ENCODE data around the gene EHMT2.

EHMT2 gene

GRCh38 chr6:31901953-31902643 lies 4.6 kb upstream of the EHMT2 start, which contains the start of gene ZBTB12:
Gene ZBTB12, minus strand, starts transcription at chr6:31902086. Its CDS starts 781 bp downstream, at chr6:31901305.
- WGBS (ENCODE audit: insufficient coverage, insufficient read length): no CpG with 5 or more reads among the region's 77 CpGs
- DNase-seq (ENCODE audit: low read depth, low spot score): peak; percentile 91
- H3K27me3 ChIP-seq (ENCODE audit: control insufficient read depth, insufficient read depth, low read length): no peaks in the 10 kb centered on the region
- H3K36me3 ChIP-seq (ENCODE audit: control insufficient read depth, insufficient read depth, low read length): peaks cover 4% of the 10 kb centered on the region
- peaks cover 8% of the 10 kb centered on the region for H3K4me1 ChIP-seq (ENCODE audit: control insufficient read depth, insufficient read depth, low read length)
- H3K4me3 ChIP-seq (ENCODE audit: low read length): peak within 1 kb of the TSS; percentile 52; the same call in 1 of the 2 replicates
- H3K9me3 ChIP-seq (ENCODE audit: control insufficient read depth, insufficient read depth, low read length): no peaks in the 10 kb centered on the region
- no peak within 1 kb of the TSS for H3K27ac ChIP-seq (ENCODE audit: low read length)

GRCh38 chr6:31901415-31901952 lies 4.0 kb upstream of the EHMT2 start:
- DNase-seq (ENCODE audit: low read depth, low spot score): no peak
- WGBS (ENCODE audit: insufficient coverage, insufficient read length): no CpG with 5 or more reads among the region's 45 CpGs
- no peaks in the 10 kb centered on the region for H3K27me3 ChIP-seq (ENCODE audit: control insufficient read depth, insufficient read depth, low read length)
- H3K36me3 ChIP-seq (ENCODE audit: control insufficient read depth, insufficient read depth, low read length): peaks cover 4% of the 10 kb centered on the region
- peaks cover 8% of the 10 kb centered on the region for H3K4me1 ChIP-seq (ENCODE audit: control insufficient read depth, insufficient read depth, low read length)
- H3K4me3 ChIP-seq (ENCODE audit: low read length): peak overlapping the region; percentile 52; the same call in 1 of the 2 replicates
- no peak overlapping the region for H3K27ac ChIP-seq (ENCODE audit: low read length)
- H3K9me3 ChIP-seq (ENCODE audit: control insufficient read depth, insufficient read depth, low read length): no peaks in the 10 kb centered on the region

- no CpG with 5 or more reads among the region's 29 CpGs for WGBS (ENCODE audit: insufficient coverage, insufficient read length)
- Histone ChIP-seq H3K9me3 (ENCODE audit: control insufficient read depth, insufficient read depth, low read length) (no peaks in the 10 kb centered on the region), H3K4me1 (ENCODE audit: control insufficient read depth, insufficient read depth, low read length) (peaks cover 7% of the 10 kb centered on the region), H3K4me3 (ENCODE audit: low read length) (peak overlapping the region; percentile 52; the same call in 1 of the 2 replicates), H3K36me3 (ENCODE audit: control insufficient read depth, insufficient read depth, low read length) (peaks cover 6% of the 10 kb centered on the region), H3K27me3 (ENCODE audit: control insufficient read depth, insufficient read depth, low read length) (no peaks in the 10 kb centered on the region), H3K27ac (ENCODE audit: low read length) (no peak overlapping the region)
- DNase-seq (ENCODE audit: low read depth, low spot score): no peak
Observed at GRCh38 chr6:31900917-31901414, 3.5 kb upstream of the EHMT2 start.

GRCh38 chr6:31899882-31900722 lies 2.6 kb upstream of the EHMT2 start:
- H3K4me3 ChIP-seq (ENCODE audit: low read length): no peak overlapping the region
- H3K9me3 ChIP-seq (ENCODE audit: control insufficient read depth, insufficient read depth, low read length): no peaks in the 10 kb centered on the region
- no peak for DNase-seq (ENCODE audit: low read depth, low spot score)
- peaks cover 7% of the 10 kb centered on the region for H3K36me3 ChIP-seq (ENCODE audit: control insufficient read depth, insufficient read depth, low read length)
- no CpG with 5 or more reads among the region's 49 CpGs for WGBS (ENCODE audit: insufficient coverage, insufficient read length)
- no peaks in the 10 kb centered on the region for H3K27me3 ChIP-seq (ENCODE audit: control insufficient read depth, insufficient read depth, low read length)
- H3K27ac ChIP-seq (ENCODE audit: low read length): no peak overlapping the region
- H3K4me1 ChIP-seq (ENCODE audit: control insufficient read depth, insufficient read depth, low read length): peaks cover 7% of the 10 kb centered on the region

- Histone ChIP-seq H3K4me3 (ENCODE audit: low read length) (no peak overlapping the region), H3K27ac (ENCODE audit: low read length) (no peak overlapping the region)
- WGBS (ENCODE audit: insufficient coverage, insufficient read length): no CpG with 5 or more reads among the region's 5 CpGs
Observed at GRCh38 chr6:31899215-31899614, 1.7 kb upstream of the EHMT2 start.

GRCh38 chr6:31898383-31899011 lies 999 bp upstream of the EHMT2 start:
- no peaks in the 10 kb centered on the region for H3K27me3 ChIP-seq (ENCODE audit: control insufficient read depth, insufficient read depth, low read length)
- H3K4me1 ChIP-seq (ENCODE audit: control insufficient read depth, insufficient read depth, low read length): peaks cover 7% of the 10 kb centered on the region
- H3K36me3 ChIP-seq (ENCODE audit: control insufficient read depth, insufficient read depth, low read length): peaks cover 8% of the 10 kb centered on the region
- no peak for DNase-seq (ENCODE audit: low read depth, low spot score)
- H3K4me3 ChIP-seq (ENCODE audit: low read length): peak overlapping the region; percentile 87
- no peaks in the 10 kb centered on the region for H3K9me3 ChIP-seq (ENCODE audit: control insufficient read depth, insufficient read depth, low read length)
- no peak overlapping the region for H3K27ac ChIP-seq (ENCODE audit: low read length)
- WGBS (ENCODE audit: insufficient coverage, insufficient read length): no CpG with 5 or more reads among the region's 8 CpGs

More at GRCh38 chr6:31899215-31899614, 1.7 kb upstream of the EHMT2 start:
- Histone ChIP-seq H3K9me3 (ENCODE audit: control insufficient read depth, insufficient read depth, low read length) (no peaks in the 10 kb centered on the region), H3K27me3 (ENCODE audit: control insufficient read depth, insufficient read depth, low read length) (no peaks in the 10 kb centered on the region), H3K36me3 (ENCODE audit: control insufficient read depth, insufficient read depth, low read length) (peaks cover 7% of the 10 kb centered on the region), H3K4me1 (ENCODE audit: control insufficient read depth, insufficient read depth, low read length) (peaks cover 7% of the 10 kb centered on the region)
- no peak for DNase-seq (ENCODE audit: low read depth, low spot score)

GRCh38 chr6:31896856-31897611 lies 464 bp downstream of the EHMT2 start:
- no peak for DNase-seq (ENCODE audit: low read depth, low spot score)
- peaks cover 7% of the 10 kb centered on the region for H3K4me1 ChIP-seq (ENCODE audit: control insufficient read depth, insufficient read depth, low read length)
- no peaks in the 10 kb centered on the region for H3K9me3 ChIP-seq (ENCODE audit: control insufficient read depth, insufficient read depth, low read length)
- peak overlapping the region; percentile 87 for H3K4me3 ChIP-seq (ENCODE audit: low read length)
- WGBS (ENCODE audit: insufficient coverage, insufficient read length): no CpG with 5 or more reads among the region's 62 CpGs
- H3K27ac ChIP-seq (ENCODE audit: low read length): no peak overlapping the region
- no peaks in the 10 kb centered on the region for H3K27me3 ChIP-seq (ENCODE audit: control insufficient read depth, insufficient read depth, low read length)
- peaks cover 21% of the 10 kb centered on the region for H3K36me3 ChIP-seq (ENCODE audit: control insufficient read depth, insufficient read depth, low read length)

- peak overlapping the region; percentile 87; the same call in 1 of the 2 replicates for H3K4me3 ChIP-seq (ENCODE audit: low read length)
- DNase-seq (ENCODE audit: low read depth, low spot score): no peak
- no CpG with 5 or more reads among the region's 4 CpGs for WGBS (ENCODE audit: insufficient coverage, insufficient read length)
- no peaks in the 10 kb centered on the region for H3K9me3 ChIP-seq (ENCODE audit: control insufficient read depth, insufficient read depth, low read length)
- H3K27me3 ChIP-seq (ENCODE audit: control insufficient read depth, insufficient read depth, low read length): no peaks in the 10 kb centered on the region
- H3K4me1 ChIP-seq (ENCODE audit: control insufficient read depth, insufficient read depth, low read length): peaks cover 7% of the 10 kb centered on the region
- peaks cover 21% of the 10 kb centered on the region for H3K36me3 ChIP-seq (ENCODE audit: control insufficient read depth, insufficient read depth, low read length)
- no peak overlapping the region for H3K27ac ChIP-seq (ENCODE audit: low read length)
Observed at GRCh38 chr6:31896493-31896855, 1.0 kb downstream of the EHMT2 start.

- Histone ChIP-seq H3K4me1 (ENCODE audit: control insufficient read depth, insufficient read depth, low read length) (no peaks in the 10 kb centered on the region), H3K27ac (ENCODE audit: low read length) (no peak overlapping the region), H3K27me3 (ENCODE audit: control insufficient read depth, insufficient read depth, low read length) (no peaks in the 10 kb centered on the region), H3K4me3 (ENCODE audit: low read length) (no peak overlapping the region), H3K36me3 (ENCODE audit: control insufficient read depth, insufficient read depth, low read length) (peaks cover 32% of the 10 kb centered on the region), H3K9me3 (ENCODE audit: control insufficient read depth, insufficient read depth, low read length) (no peaks in the 10 kb centered on the region)
- no peak for DNase-seq (ENCODE audit: low read depth, low spot score)
- WGBS (ENCODE audit: insufficient coverage, insufficient read length): no CpG with 5 or more reads among the region's 6 CpGs
Observed at GRCh38 chr6:31892821-31893220, 4.7 kb downstream of the EHMT2 start.
